ENCODE results near the gene PKNOX1. TPM values are rescaled to one million over a fixed set of nuclear protein-coding genes. Genes with fewer than 3 reads are reported as not detected.
"Not testable (repeated sequence)": the region's sequence is repeated elsewhere in the genome, so short reads cannot be mapped to it uniquely, and the experiment has no call there.

PKNOX1 gene
- total RNA-seq, 1 donor from 2014 or later, result 8.2 TPM

GRCh38 chr21:43004926-43005325, 30.6 kb downstream of the PKNOX1 start:
- no peak overlapping the region for H3K4me3 Mint-ChIP-seq (ENCODE audit: unreplicated experiment)
- H3K27ac Mint-ChIP-seq (ENCODE audit: unreplicated experiment), result no peak overlapping the region
- H3K4me1 Mint-ChIP-seq (ENCODE audit: unreplicated experiment), result no peaks in the 10 kb centered on the region
- peaks cover 10% of the 10 kb centered on the region for H3K27me3 Mint-ChIP-seq (ENCODE audit: unreplicated experiment)
- no peak for DNase-seq (ENCODE audit: low spot score)
- peaks cover 3% of the 10 kb centered on the region for H3K9me3 Mint-ChIP-seq (ENCODE audit: unreplicated experiment)
- peaks cover 17% of the 10 kb centered on the region for H3K36me3 Mint-ChIP-seq (ENCODE audit: low read depth, unreplicated experiment)
- TF ChIP-seq, protein P1, sequence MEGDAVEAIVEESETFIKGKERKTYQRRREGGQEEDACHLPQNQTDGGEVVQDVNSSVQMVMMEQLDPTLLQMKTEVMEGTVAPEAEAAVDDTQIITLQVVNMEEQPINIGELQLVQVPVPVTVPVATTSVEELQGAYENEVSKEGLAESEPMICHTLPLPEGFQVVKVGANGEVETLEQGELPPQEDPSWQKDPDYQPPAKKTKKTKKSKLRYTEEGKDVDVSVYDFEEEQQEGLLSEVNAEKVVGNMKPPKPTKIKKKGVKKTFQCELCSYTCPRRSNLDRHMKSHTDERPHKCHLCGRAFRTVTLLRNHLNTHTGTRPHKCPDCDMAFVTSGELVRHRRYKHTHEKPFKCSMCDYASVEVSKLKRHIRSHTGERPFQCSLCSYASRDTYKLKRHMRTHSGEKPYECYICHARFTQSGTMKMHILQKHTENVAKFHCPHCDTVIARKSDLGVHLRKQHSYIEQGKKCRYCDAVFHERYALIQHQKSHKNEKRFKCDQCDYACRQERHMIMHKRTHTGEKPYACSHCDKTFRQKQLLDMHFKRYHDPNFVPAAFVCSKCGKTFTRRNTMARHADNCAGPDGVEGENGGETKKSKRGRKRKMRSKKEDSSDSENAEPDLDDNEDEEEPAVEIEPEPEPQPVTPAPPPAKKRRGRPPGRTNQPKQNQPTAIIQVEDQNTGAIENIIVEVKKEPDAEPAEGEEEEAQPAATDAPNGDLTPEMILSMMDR (IDR thresholded peaks at IDR 0.05; ENCODE audit: unreplicated experiment), result no peak

- H3K9me3 Mint-ChIP-seq (ENCODE audit: unreplicated experiment), result no peaks in the 10 kb centered on the region
- peaks cover 12% of the 10 kb centered on the region for H3K36me3 Mint-ChIP-seq (ENCODE audit: low read depth, unreplicated experiment)
- no peaks in the 10 kb centered on the region for H3K4me1 Mint-ChIP-seq (ENCODE audit: unreplicated experiment)
- no peak for DNase-seq (ENCODE audit: low spot score)
- H3K27me3 Mint-ChIP-seq (ENCODE audit: unreplicated experiment), result peaks cover 9% of the 10 kb centered on the region
- H3K4me3 Mint-ChIP-seq (ENCODE audit: unreplicated experiment), result no peak overlapping the region
- TF ChIP-seq, protein P1 (IDR thresholded peaks at IDR 0.05; ENCODE audit: unreplicated experiment), result no peak
- no peak overlapping the region for H3K27ac Mint-ChIP-seq (ENCODE audit: unreplicated experiment)
Measured at GRCh38 chr21:43005635-43006034, 31.3 kb downstream of the PKNOX1 start.

GRCh38 chr21:43006051-43006873, 31.9 kb downstream of the PKNOX1 start:
- DNase-seq (ENCODE audit: low spot score); H3K4me3 Mint-ChIP-seq (ENCODE audit: unreplicated experiment): not testable (repeated sequence)
- H3K36me3 Mint-ChIP-seq (ENCODE audit: low read depth, unreplicated experiment), result peaks cover 13% of the 10 kb centered on the region

GRCh38 chr21:43006874-43007208, 32.5 kb downstream of the PKNOX1 start:
- peaks cover 19% of the 10 kb centered on the region for H3K36me3 Mint-ChIP-seq (ENCODE audit: low read depth, unreplicated experiment)
- TF ChIP-seq, protein P1 (IDR thresholded peaks at IDR 0.05; ENCODE audit: unreplicated experiment), result no peak
- H3K27me3 Mint-ChIP-seq (ENCODE audit: unreplicated experiment), result peaks cover 6% of the 10 kb centered on the region
- no peaks in the 10 kb centered on the region for H3K4me1 Mint-ChIP-seq (ENCODE audit: unreplicated experiment)
- no peaks in the 10 kb centered on the region for H3K9me3 Mint-ChIP-seq (ENCODE audit: unreplicated experiment)
- H3K4me3 Mint-ChIP-seq (ENCODE audit: unreplicated experiment), result no peak overlapping the region
- no peak for DNase-seq (ENCODE audit: low spot score)
- H3K27ac Mint-ChIP-seq (ENCODE audit: unreplicated experiment), result no peak overlapping the region

More at GRCh38 chr21:43006051-43006873, 31.9 kb downstream of the PKNOX1 start:
- not testable (repeated sequence) for H3K27ac Mint-ChIP-seq (ENCODE audit: unreplicated experiment); H3K4me1 Mint-ChIP-seq (ENCODE audit: unreplicated experiment); H3K27me3 Mint-ChIP-seq (ENCODE audit: unreplicated experiment); H3K9me3 Mint-ChIP-seq (ENCODE audit: unreplicated experiment)

DNA sequence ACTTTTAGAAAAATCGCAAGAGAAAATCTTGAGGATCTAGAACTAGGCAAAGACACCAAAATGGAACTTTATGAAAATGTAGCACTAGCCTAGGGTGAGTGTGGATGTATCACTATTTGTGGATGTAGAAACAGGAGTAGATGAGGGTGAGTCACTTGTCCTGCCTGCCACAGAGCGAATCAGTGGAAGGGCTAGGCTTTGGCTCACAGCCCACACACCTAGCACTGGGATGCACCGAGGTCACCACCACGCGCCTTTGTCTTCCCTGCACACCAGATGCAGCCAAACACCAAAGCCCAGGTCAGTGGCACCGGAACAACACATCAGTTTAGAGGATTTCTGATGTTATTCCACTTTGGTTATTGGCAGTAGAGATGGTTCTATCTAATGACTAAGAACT, 38.2 kb downstream of the PKNOX1 start:
- Mint-ChIP-seq H3K9me3 (ENCODE audit: unreplicated experiment) (no peaks in the 10 kb centered on the region), H3K4me1 (ENCODE audit: unreplicated experiment) (no peaks in the 10 kb centered on the region), H3K4me3 (ENCODE audit: unreplicated experiment) (no peak overlapping the region), H3K36me3 (ENCODE audit: low read depth, unreplicated experiment) (peaks cover 17% of the 10 kb centered on the region), H3K27ac (ENCODE audit: unreplicated experiment) (no peak overlapping the region), H3K27me3 (ENCODE audit: unreplicated experiment) (no peaks in the 10 kb centered on the region)
- TF ChIP-seq, protein P1 (IDR thresholded peaks at IDR 0.05; ENCODE audit: unreplicated experiment), result no peak
- DNase-seq (ENCODE audit: low spot score), result no peak
